SIG-M5 treated with dmso at 0.1 percent for 504 hours (cell line): ENCODE results near the gene RAB11FIP4.
A peak's percentile ranks its signal among the peaks of the same experiment; 100 is the strongest.

Experiments used
- DNase-seq: peaks from one replicate; lab custom pipeline; 2025; ENCODE audit not compliant: unreplicated experiment; lab: John Stamatoyannopoulos, UW

RAB11FIP4 gene

DNA sequence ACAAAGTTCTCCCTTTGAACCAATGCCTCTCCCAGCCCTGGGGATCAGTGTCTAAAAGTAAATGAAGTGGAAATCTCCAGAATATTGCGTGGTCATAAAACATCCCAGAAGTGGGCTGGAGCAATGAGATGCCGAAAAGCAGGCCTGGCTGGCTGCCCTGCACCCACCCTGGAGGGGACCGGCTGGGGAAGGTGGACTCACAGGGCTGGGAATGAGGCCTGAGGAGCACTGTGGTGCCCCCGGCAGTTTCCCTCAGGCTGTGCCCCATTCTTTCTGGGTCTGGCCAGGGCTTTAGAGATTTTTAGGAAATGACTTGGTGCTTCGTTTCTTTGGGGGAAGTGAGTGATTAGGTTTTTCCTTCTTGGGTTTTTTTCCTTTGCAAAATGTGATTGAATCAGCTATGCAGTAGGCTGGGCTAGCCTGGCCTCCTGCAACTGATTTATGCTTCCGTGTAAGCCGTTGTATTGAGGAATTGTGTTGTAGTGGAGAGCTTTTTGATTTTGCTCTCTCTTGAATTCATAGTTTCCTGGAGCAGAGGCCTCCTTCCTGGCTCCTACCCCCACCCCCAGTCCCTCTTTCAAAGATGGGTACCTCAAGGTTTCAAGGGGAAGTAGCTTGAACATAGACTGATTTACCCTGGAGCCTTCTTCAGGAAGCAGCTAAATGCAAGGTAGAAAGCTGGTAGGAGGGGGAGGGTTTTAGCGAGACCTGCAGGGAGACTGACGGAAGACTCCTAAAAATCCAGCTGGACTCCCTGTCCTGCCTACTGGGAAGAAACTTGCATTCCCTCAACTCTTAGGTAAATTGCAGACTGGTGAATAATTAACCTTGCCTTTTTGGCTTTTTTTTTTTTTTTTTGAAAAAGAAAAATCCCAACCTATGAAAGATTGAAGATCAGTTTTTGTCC, 170.2 kb downstream of the RAB11FIP4 start:
- DNase-seq: peak; percentile 28

DNA sequence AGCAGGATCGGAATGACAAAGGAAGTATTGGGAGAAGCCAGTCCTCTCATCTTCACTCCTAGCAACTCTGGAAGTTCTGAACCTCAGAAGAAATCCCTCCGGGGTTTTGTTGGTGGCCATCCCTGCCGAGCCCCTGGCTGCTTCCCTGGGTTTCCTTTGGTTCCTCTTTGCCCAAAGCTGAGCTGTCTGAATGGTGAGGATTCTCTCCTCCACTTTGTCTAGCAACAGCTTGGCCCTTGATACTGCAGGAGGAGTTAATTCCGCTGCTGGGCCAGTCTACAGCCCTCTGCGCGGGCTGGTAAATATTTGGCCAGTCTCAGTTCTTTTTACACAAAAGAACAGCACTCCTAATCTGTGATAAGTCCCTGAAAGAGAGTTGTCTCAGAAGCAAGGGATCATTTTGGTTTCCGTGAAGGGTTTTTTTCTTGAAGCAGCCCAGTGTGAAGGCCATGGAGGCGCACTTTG, 170.9 kb downstream of the RAB11FIP4 start:
- DNase-seq: no peak

DNA sequence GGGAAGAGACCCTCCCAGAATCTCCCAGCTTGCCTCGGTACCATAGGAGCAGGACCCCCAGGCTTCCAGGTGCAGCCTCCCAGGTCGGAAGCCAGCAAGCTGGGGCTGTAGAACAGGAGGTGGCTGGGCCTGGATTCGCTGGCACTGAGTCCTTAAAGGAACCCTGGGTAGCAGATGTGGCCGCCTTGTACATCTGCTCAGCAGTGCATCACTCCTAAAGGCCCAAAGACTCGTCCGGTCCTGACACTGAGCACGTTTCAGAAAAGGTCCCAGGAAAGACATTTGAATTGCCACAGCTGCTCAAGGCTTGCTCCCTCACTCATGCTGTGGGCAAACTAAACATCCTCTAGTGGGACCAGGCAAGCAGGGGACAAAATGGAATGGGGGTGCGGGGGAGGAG, 172.8 kb downstream of the RAB11FIP4 start:
- DNase-seq: no peak

DNA sequence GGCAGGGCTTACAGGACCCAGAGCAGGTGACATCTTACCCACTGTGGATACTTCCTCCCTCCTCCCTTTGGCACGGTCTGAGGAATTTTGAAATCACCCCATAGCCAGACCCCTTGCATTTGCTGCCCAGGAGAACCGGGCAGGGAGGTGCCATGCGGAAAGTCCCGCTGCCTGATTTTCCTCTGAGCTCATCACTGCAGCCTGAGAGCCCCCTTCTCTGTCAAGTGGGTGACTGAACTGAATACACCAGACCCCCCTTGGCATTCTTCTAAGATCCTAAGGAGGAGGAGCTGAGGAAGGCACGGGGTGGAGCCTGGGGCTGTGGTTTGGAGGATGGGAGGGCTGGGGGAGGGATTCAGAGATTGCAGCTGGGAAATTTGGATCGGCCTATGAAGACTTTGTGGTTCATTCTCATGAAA, 173.4 kb downstream of the RAB11FIP4 start:
- no peak for DNase-seq

DNA sequence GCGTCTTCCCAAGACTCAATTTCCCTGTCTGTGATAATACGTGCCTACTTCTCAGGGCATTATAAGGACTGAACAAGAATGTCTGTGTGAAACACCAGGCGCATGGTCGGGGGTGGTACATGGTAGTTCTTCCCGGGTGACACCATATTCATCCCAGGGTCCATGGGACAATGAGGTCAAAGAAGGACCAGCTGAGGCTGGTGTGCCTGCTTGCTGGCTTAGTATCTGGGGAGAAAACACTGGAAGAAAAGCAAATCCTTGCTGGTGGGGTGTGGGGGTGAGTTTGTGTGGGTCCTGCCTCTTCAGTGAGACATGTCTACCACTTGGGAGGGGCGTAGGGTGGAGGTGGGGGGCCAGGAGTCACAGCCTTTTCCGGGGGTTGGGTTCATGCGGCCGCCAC, 174.2 kb downstream of the RAB11FIP4 start:
- no peak for DNase-seq

DNA sequence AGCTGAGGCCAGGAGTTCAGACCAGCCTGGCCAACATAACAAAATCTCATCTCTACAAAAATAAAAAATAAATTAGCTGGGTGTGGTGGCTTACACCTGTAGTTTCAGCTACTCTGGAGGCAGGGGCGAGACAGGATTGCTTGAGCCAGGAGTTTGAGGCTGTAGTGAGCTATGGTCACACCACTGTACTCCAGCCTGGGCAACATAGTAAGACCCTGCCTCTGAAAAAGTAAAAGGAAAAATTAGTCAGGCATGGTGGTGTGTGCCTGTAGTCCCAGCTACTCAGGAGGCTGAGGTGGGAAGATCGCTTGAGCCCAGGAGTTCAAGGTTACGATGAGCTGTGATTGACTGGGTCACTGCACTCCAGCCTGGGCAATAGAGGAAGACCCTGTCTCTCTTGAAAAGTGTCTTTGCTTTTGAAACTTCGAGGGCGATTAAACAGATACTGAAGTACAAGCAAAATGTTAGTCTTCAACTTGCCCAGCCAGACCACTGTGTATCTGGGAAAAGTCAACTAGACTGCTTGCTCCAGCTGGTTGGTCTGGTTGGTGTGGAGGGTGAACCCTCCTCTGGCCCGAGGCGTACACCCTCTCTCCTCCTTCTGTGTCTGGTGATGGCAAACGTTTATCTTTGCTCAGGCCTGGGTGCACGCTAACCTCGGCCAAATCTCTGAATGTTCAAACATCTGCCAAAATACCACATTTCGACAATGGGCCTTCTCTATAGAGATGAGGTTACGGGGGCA, 174.9 kb downstream of the RAB11FIP4 start:
- DNase-seq: no peak

DNA sequence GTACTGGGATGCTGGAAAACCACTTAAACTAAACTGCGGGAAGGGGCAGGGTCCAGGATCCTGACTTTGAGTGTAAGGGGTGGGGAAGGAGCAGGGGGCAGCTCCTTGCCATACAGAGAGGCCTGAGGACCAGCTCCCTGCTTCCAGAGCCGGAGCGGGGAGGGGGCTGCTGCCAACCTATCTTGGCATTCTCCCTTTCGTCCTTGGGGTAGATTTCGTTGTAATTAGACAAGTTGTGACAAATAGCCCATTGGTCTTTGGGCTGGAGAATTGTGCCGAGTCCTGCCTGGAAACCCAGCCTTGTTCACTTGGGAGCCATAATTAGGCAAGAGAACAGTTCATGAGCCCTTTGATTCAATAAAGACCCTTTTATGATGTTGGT, 175.5 kb downstream of the RAB11FIP4 start:
- DNase-seq: no peak

DNA sequence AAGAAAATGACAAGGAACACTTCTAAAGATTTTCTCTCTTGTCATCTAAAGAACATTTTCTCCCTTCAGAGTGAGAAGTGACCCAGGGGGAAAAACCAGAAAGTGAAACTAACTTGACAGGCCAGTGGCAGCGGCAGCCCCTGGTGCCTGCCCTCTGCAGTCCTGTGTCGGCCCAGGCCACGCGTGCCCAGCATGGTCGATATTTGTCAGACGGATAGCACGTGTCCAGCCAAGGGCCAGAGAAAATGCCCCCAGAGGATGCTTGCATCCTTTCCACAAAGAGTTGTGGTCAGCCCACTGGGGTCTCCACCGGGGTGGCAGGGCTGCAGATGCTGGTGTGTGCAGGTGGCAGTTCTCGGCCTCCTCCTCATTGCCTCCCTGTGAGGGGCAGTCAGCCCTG, 176.6 kb downstream of the RAB11FIP4 start:
- DNase-seq: no peak

DNA sequence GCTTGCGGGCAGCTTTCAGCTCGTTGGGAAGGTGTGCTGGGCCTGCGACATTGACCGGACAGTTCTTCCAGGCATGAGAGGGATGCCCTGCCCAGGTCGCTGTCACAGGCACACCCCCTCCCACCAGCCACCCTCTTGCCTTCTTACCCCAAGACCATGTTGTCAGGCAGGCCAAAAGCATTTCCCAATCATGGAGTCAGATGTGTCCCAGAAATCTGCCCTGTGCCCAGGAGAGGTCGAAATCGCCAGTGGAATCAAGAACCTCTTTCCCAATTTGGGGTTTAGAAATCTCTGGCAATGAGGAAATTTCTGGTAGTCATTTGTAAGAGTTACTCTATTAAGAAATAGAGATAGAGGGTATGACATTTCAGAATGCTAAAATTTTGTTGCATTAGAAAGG, 177.1 kb downstream of the RAB11FIP4 start:
- no peak for DNase-seq

DNA sequence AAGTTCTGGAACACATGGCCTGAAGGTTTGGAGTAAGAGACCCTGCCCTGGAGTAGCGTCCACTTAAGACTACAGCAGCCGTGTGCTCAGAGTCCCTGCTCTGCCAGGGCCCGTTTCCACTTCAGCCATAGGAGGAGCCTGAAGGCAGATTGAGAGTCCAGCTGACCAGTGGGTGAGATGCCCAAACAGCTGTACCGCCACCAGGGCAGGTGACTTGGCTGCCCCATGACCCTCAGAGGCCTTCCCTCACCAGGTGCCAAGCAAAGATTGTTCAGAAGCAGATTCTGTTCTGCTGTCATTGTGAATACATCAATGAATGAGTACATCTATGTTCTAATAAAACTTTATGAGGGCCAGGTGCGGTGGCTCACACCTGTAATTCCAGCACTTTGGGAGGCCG, 178.8 kb downstream of the RAB11FIP4 start:
- DNase-seq: no peak

DNA sequence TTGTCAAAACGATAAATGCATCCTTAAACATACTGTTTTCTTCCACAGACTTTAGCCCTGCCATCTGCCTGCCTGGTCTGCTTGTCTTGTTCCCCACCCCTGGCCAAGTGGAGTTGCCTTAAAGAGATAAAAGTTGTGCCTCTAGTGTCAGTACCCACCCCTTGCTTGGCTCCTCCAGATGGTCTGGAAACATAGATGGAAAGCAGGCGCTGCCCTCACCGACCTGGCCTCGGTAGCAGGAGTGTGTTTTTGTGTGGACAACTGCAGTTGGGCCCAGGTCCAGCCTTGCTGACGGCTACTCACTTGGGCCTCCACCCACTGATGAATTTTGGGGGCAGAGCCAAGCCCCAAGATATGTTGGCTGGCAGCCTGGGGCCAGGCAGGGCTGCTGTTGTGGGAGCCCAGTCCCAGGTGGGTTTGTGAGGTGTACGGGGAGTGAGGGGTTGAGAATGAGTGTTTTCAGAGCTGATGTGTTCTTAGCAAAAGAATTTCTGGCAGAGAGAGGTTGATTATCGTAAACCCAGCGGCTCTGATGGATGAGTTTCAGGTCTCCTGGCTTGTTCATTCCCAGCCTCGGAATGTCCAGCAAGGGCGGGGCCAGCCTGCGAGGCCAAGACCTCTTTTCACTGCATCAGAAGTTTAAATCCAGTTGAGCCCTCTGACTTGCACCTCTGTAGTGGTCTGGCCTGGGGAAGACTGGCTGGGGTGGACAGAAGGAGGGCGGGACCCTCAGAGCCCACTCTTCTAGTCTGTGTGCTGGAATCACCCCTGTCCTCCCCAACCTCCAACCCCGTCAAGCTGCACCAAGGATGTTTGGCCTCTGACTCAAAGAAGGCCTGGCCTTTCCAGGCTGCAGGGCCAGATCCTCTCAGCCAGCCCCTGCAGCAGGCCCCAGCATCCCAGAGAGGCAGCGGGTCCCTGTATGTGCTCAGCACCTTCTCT, 179.7 kb downstream of the RAB11FIP4 start:
- DNase-seq: no peak

DNA sequence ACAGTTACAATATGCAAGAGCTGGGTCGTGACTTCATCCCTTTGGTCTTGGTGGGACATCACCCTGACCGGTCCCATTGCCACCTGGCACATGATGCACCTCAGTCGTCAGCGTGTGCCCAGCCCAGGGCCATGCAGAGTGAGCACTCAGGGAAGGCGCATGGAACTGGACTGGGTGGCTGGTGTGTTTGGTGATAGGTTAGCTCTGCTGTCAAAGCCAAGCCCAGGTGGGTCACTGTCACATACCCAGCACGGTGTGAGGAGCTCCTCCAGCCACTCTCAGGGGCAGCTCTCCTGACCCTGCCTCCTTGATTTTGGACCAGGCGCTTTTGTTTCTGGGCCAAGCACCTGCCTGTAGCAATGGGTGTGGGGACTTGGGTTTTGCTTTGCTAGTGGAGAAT, 180.9 kb downstream of the RAB11FIP4 start:
- no peak for DNase-seq

DNA sequence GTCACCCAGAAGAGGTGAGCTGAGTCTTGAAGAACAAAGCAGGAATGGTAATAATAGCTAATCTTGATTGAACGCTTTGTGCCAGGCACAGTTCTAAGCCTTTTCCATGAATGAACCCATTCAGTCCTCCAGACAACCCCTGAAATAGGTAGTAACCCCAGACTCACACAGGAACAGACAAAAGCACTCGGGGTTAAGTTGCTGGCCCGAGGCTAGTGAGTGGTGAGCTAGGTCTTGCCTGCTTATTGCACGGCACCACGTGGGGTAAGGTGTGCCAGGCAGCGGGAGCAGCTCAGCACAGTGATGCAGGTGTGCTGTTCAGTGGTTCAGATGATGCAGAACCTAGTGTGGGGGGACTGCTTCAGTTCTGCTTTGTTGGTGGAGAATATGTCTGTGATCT, 181.6 kb downstream of the RAB11FIP4 start:
- DNase-seq: no peak

DNA sequence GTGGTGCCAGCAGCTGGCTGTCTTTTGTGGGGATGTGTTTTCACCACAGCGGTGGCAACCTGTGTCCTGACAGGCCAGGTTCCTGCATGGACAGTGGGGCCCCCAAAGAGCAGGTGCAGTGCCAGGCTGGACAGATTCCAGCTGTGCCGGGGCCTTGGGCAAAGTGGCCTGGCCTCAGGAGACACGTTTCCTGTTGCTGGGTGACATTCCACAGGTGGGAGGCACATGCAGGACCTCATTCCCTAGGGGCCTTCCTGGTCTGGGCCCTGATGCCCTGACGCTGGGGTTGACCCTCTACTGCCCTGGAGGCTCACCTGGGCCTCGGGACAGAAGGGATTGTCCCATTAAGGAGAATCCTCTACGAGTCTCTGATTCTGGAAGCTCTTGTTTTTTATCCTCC, 182.4 kb downstream of the RAB11FIP4 start:
- no peak for DNase-seq

DNA sequence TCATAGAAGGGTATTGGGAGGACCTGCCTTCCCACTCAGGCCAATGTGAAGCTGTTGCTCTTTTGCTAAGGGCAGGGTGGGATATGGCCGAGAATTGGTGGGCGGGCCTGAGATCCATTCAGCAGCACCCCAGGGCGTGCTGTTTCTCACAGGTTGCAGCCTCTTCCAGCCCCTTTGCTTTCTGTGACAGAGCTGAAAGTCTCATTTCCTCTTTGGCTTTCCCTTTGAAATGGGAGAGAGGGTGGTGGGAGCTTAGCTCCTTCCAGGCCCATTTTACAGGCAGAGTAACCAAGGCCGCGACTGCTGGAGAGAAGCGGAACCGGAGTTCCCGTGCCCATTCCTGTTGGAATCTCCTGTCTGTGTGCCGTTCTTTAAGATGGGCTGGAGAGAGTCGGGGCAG, 183.0 kb downstream of the RAB11FIP4 start:
- DNase-seq: no peak

DNA sequence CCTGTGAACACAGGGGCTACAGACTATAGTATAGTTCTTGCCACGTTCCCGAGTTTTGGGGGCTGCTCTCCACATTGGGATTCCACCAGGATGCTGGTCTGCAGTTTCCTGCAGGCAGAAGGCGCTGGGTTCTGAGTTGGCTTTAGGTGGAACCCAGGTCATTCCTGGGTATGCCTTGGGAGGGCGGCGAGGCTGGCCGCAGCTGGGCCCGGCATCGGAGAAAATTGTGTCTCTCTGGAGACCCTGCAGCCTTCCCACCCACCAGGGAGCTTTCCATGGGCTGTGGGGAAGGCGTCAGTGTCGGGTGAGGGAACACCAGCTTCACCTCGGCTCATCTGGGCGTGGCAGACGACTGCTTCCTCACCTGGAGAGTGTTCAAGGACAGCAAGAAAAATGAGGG, 183.6 kb downstream of the RAB11FIP4 start:
- DNase-seq: no peak

DNA sequence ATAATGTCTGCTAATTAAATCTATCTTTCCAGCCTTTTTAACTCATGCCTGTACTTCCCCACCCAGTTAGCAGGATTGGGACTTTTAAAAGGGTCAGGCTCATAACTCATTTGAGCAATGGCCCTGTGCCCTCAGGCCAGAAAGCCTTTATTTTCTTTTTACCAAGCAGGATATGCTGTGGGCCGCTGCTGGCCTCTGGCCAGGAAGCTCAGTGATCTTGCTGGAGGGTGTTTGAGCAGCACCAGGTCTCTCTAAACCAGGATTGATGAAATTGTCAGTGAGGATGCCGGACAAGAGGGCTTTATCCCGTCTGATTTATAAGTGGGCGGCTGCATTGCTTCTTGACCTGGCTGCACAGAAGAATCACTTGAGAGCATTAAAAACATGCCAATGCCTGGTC, 187.8 kb downstream of the RAB11FIP4 start:
- no peak for DNase-seq

DNA sequence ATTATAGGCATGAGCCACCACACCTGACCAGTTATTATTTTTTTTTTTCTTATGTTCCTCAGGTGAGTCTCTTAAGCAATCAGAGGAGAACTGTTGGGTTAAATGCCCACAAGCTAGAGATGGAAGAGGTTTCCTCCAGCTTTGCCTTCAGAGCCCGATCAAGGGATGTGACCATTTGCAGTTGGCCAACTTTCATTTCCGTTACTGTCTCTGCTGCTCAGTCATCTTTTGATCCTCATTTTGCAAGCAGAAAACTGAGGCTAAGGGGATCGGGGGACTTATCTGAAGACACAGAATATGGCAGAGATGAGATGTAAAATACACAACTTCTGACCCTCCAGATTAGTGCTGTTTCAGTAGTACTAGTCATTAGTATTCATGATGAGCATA, 188.8 kb downstream of the RAB11FIP4 start:
- peak; percentile 58 for DNase-seq

DNA sequence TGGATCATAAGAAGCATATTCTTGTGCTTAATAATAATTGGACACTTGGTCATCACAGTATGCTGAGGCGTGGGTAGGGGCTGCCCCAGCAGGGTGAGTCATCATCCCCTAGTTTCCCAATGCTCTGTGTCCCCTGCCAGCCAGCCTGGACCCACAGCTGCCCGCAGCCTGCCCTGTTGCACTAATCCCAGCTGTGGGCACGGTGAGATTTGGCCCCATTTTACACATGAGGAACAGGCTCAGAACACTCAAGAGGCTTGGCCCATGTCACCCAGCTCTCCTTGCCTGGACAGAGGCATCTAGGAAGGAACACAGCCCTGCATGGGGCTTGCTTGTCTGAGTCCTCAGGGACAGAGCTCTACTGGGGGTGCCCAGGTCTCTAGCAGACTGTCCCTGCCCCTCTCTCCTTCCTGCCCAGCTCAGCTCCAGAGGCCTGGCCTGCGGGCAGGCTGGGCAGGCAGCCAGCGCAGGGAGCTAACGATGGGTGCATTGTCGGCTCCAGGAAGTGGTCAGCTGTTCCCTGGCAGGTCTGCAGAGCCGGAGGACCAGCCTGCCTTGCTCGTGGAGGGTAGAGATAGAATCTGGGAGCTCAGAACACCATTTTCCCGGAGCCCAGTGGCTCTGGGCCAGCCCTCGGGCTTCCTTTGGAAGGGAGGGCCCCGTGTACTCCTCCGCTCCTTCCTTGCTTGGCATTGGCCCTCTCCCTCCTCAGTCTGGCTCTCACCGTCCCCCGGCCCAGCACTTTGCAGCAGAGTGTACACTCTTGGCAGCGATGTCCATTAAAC, 189.4 kb downstream of the RAB11FIP4 start:
- DNase-seq: no peak

DNA sequence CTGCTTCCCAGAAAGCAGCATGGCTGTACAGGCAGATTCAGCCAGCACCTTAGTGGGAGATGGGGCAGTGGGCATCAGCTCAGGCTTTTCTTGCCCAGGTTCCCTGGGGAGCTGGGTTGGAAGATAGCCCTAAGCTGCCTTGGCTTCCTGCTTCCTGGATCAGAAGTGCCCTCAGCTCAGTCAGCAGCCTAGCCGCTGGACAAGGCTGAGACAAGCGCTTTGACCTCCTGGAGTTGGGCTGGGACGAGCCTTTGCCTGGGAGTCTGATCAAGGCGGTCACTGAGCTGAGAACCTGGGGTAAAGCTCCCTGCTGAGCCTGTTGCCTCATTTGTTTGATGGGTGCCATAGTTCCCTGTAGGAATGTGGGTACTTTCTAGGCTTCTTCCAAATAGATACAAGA, 190.0 kb downstream of the RAB11FIP4 start:
- no peak for DNase-seq
